ENCODE data around the gene WNT6.
A peak's percentile ranks its signal among the peaks of the same experiment; 100 is the strongest.

The WNT6 gene

DNA sequence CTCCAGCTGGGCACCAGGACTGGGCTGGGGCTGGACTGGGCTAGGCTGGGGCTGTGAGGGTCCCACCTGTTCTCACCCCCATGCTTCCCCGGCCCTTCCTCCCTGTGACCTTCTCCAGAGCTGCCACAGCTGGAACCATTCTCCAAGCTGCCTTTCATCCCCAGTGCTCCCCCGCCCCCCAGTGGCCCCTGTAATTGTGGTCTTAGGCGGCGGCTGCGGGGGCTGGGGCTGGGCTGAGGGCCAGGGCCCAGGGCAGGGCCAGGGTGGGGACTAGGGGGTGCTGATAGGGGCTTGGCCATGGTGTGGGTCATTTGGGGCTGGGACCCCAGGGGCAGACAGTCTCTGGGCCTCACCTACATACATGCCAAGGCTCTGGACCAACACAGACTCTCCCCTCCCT lies 18.3 kb downstream of the WNT6 start:
- DNase-seq (ENCODE audit: low read depth), result no peak

- DNase-seq (ENCODE audit: low read depth), result no peak
Measured at GRCh38 chr2:218878486-218878885, 18.9 kb downstream of the WNT6 start.

DNA sequence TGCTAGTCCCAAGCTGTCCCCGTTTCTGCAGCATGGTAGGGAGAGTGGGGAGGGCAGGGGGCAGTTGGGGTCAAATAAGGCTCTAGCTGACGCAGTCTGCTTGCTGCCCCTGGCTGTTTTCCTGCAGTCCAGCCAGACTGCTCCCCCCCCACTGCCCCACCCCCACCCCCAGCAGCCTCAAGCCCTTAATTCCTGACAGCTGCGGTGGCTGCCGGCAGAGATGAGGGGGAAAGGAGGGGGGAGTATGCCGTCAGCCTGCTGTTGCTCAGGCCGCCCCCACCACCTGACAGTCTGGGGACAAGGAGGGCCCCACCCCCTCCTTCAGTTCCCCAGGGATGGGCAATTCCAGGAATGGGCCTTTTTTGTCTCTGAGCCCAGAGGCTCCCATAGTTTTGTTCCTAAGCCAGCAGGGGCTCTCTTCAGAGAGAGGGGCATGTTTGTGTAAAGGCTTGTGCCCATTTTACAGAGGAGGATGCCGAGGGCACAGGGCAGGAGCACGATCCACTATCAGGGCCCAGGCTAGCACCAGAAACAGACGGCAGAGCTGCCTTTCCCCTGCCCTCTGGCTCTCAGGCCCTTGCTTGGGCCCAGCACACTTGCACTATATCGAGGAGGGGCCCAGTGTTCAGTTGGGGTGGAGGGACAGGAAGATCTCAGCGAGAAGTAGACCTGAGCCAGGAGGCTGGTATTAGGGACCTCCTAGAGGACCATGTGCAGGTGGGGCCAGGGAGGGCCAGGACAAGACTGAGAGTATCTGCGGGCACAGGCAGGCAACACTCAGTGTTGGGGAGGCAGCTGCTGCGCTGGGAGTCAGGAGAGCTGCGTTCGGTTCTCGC lies 19.5 kb downstream of the WNT6 start:
- DNase-seq (ENCODE audit: low read depth), result no peak

DNA sequence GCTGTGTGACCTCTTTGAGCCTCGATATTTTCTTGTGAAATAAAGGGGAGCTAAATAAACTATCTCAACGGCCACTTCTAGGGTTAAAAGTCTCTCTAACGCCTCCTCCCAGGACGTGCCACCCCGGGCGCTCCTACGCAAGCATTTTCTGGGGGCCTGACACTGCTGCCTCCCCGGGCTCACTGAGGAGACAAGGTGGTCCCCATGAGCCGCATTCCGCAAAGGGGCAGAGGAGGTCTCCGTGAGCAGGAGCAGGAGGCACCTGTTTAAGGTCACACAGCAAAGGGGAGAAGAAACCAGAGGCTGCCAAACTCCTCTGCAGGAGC lies 20.1 kb downstream of the WNT6 start:
- no peak for DNase-seq (ENCODE audit: low read depth)

- DNase-seq (ENCODE audit: low read depth), result peak; percentile 93
Measured at GRCh38 chr2:218880102-218880858, 20.7 kb downstream of the WNT6 start, which contains the start of gene WNT10A. TSS of gene WNT10A (plus strand) at chr2:218880852. CDS start at chr2:218880996, 144 bp downstream.

DNA sequence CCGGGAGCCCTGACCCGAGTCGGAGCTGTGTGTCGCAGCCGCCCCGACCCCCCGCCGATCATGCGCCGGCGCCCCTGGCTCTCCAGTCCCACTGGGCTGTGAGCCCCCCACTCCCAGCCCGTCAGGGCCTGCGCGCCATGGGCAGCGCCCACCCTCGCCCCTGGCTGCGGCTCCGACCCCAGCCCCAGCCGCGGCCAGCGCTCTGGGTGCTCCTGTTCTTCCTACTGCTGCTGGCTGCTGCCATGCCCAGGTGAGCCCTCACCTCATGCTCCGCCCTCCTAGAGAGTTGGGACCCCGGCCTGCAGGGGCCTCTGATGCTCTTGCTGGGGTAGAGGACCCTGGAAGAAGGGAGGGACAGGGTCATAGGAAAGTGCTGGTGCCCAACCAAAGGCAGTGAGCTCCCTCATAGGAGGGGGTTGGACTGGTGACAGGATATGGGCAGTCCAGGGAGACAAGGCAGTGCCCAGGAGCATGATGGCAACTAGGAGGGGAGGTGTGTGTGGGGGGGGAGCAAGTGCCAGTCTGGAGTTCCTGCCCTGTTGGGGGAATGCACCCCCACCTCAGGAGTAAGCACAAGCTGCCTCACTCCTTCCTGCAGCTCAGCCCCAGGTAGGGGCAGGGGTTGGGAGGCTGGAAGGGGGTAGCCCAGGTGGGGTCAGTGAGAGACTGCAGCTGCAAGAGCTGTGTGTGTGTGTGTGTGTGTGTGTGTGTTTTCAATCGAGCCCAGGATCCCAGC lies 21.4 kb downstream of the WNT6 start:
- DNase-seq (ENCODE audit: low read depth), result no peak

DNA sequence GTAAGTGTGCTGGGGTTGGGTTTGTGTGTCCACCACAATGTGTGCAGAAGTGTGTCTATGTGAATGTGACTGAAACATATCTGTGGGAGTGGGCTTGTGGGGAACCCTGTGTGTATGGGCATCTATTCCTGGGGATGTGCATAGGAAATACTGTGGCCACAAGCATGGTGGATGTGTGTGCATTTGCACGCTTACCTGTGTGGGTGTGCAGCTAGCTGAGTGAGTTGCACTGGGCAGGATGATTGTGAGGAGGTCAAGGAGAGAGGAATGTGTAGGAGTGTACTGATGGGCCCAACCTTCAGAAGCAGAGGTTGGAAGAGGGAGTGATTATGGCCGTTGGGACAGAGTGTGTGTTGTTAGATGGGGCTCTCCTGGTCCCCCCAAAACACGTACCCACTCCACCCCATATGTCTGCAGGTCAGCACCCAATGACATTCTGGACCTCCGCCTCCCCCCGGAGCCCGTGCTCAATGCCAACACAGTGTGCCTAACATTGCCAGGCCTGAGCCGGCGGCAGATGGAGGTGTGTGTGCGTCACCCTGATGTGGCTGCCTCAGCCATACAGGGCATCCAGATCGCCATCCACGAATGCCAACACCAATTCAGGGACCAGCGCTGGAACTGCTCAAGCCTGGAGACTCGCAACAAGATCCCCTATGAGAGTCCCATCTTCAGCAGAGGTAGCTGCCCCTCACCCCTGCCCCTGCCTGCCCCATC lies 22.3 kb downstream of the WNT6 start:
- DNase-seq (ENCODE audit: low read depth), result no peak

- no peak for DNase-seq (ENCODE audit: low read depth)
Measured at GRCh38 chr2:218882461-218882816, 22.8 kb downstream of the WNT6 start.

- DNase-seq (ENCODE audit: low read depth), result no peak
Measured at GRCh38 chr2:218882866-218883366, 23.3 kb downstream of the WNT6 start.

DNA sequence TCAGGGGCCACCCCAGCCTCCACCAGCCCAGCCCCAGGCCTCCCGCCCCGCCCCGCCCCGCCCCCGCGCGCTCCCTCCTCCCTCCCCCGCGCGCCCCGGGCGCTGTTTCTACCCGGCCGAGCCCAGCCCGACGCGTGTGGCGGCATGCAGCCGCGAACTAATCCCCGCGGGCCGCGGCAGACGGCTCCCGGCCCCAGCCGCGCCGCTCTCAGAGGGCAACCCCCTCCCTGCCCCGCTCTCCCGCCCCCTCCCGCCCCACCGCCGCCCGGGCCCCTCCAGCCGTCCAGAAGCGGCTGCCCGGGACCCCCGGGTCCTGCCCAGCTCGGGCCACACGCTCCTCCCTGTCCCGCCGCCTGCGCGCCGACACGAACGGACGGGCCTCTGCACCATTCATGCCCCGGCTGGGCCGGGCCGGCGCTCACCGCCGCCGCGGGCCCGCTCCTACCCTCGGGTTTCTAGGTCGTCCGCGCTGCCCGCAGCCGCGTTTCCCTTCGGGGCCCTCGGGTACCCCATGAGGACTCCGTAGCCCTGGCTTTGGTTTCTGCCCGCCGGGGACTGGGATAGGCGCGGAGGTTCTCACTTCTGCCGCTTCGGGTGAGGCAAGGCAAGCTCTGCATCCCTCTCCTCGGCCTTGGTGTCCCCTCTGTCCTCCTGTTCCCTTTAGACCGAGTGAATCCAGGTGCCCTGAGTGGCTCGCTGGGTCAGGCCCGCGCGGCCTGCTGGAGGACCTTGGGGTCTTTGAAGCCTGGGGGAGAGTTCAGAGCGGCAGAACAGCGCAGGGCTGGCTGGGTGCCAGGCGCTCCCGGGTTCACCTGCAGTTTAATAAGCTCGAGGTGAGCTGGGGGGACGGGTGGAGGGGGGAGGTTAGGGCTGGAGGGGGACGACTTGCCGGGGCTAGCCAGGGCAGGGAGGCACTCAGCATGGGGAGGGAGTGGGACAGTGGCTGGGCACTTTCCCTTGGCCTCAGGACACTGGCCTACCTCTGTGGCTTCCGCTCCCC lies 24.2 kb downstream of the WNT6 start:
- no peak for DNase-seq (ENCODE audit: low read depth)

DNA sequence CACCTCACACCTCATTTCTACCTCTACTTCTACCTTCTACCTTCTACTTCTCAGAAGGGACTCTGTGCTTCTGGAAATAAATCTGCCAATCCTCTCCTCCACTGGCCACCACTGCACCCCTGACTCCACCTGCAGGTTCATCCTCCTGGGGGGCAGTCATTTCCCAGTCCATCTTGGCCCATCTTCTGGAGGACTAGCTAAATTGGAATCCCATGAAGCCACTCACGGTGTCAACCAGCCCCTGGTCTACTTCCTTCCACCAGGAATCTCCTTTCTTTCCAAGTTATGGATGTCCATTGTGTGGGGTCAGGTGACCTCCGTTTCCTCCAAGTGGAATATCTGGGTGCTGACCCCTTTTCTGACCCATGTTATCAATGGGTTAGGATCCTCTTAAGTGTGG lies 24.9 kb downstream of the WNT6 start:
- no peak for DNase-seq (ENCODE audit: low read depth)

GRCh38 chr2:218885981-218886947 lies 26.7 kb downstream of the WNT6 start:
- DNase-seq (ENCODE audit: low read depth), result no peak

GRCh38 chr2:218887079-218887478 lies 27.5 kb downstream of the WNT6 start:
- DNase-seq (ENCODE audit: low read depth), result no peak

DNA sequence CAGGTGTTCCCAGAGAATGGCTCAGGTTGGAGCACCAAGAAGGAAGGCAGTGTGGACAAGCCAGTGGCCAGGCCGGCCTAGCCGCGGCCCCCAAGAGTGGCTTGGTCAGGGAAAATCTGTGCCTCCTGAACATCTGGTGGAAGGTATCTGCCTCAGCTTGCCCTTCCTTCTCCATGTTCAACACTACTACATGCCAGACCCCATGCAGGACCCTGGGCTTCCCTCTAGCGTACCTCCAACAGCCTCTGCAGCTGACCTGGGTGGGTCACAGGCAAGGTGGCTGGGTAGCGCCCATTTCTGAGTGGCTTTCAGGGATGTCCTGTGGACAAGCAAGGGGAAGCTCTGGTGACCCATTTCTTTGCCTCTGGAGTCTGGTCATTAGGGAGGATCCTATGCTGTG lies 28.7 kb downstream of the WNT6 start:
- no peak for DNase-seq (ENCODE audit: low read depth)

- no peak for DNase-seq (ENCODE audit: low read depth)
Measured at GRCh38 chr2:218889937-218890336, 30.3 kb downstream of the WNT6 start.

DNA sequence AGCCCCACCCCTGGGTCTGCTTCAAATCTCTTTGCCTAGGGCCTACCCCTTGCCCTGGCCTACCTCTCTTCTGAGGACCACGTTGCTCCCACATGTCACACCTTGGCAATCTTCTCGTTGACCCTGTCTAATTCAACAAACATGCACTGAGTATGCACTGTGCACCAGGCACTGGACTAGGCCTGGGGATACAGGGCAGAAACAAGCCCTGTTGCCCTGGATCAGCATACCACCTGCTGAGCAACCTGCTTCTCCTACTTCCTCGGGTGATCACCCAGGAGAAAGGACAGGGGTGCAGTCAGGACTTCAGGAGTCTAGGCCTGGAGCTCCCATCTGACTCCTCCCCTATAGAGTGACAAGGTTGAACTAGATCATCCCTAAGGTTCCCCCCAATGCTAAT lies 30.8 kb downstream of the WNT6 start:
- DNase-seq (ENCODE audit: low read depth), result no peak

DNA sequence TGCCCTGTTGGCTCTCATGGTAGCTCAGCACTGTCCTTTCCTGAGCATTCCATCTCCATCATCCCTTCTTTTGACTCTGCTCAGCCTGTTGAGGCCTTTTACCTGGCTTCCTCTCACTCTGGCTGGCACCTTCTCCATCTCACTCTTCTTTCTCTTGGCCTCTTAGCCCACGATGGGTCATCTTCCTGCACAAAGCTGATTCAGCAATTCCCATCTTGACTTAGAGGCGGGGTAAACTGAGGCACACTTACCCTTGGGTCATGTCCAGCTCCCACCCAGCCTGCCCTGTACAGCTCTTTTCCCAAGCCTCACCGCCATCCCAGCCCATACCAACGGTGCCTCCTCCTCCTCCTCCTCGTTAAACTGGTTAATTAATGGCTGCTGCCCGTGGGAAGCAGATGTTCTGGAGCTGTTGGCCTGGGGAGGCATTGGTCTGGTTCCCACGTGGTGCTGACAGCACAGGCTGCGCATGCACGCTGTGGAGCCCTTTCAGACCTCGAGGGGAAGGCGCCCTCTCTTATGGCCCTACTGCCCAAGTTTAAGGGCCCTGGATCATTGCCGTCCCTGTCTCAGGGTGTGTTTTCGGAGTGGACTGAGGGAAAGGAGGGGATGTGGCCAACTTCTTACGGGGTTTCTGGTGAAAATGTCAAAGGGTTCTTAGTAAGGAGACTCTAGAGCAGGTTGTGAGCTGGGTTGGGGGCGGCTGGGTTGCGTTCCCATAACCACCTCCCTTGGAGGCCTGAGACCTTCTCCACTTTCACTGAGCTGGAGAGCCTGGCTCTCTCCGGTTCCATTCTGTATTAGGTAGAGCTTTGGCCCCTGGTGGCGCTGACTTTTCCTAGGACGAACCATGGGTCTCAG lies 31.9 kb downstream of the WNT6 start:
- no peak for DNase-seq (ENCODE audit: low read depth)

DNA sequence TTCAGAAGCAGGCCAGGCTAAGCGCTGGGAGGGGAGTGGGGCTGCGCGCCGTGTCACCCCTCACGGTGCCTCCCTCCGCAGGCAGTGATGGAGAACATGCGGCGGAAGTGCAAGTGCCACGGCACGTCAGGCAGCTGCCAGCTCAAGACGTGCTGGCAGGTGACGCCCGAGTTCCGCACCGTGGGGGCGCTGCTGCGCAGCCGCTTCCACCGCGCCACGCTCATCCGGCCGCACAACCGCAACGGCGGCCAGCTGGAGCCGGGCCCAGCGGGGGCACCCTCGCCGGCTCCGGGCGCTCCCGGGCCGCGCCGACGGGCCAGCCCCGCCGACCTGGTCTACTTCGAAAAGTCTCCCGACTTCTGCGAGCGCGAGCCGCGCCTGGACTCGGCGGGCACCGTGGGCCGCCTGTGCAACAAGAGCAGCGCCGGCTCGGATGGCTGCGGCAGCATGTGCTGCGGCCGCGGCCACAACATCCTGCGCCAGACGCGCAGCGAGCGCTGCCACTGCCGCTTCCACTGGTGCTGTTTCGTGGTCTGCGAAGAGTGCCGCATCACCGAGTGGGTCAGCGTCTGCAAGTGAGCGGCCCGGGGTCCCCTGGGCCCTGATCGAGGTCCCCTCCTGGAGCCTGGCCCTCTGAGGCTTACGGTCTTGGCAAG lies 33.2 kb downstream of the WNT6 start:
- peak; percentile 84 for DNase-seq (ENCODE audit: low read depth)
